PC-3 (cell line): ENCODE data around the gene PARP3. TPM values are rescaled to one million over a fixed set of nuclear protein-coding genes. Genes with fewer than 3 reads are reported as not detected.
"Not testable (repeated sequence)": the region's sequence is repeated elsewhere in the genome, so short reads cannot be mapped to it uniquely, and the experiment has no call there.

Experiments used
- ATAC-seq: fragments of 200-7000 bp; cut with Tn5 transposase; 2 replicates; pipeline ENCODE4 v1.9.1; 2020; ENCODE audit warnings: mild to moderate bottlenecking, moderate library complexity
- BruUV-seq: library from RNA; stranded (reverse); fragments of 400-500 nt; replicated peaks from 2 replicates; lab custom pipeline; 2021; lab: Mats Ljungman, UMichigan
- CTCF ChIA-PET: fragments of 300-600 bp; sonication (Branson Sonifier 250); formaldehyde crosslinking; loops from one replicate; lab custom pipeline; 2022; ENCODE audit warnings: antibody characterized with exemption; lab: Charles Lee
- POLR2A ChIA-PET: fragments of 300-600 bp; sonication (Branson Sonifier 250); formaldehyde crosslinking; loops from one replicate; lab custom pipeline; 2022; ENCODE audit warnings: antibody characterized with exemption; ENCODE audit not compliant: unreplicated experiment; lab: Charles Lee
- DNase-seq: peaks from one replicate; pipeline ENCODE4 v3.0.0-alpha.2; 2015
- H2AFZ ChIP-seq: fragments of 300-600 bp; sonication (generic); 2 replicates; pipeline ENCODE4 v1.6.0; 2016; ENCODE audit warnings: antibody characterized with exemption, low read length
- H3F3A ChIP-seq: fragments of 300-600 bp; sonication (generic); one replicate; pipeline ENCODE4 v1.6.0; 2017; ENCODE audit warnings: antibody characterized with exemption, low read length, control low read depth, mild to moderate bottlenecking; ENCODE audit not compliant: unreplicated experiment
- H3K27ac ChIP-seq: fragments of 300-600 bp; sonication (generic); 2 replicates; pipeline ENCODE4 v1.5.1; 2016; ENCODE audit warnings: mild to moderate bottlenecking, low read length
- H3K27me3 ChIP-seq: fragments of 300-600 bp; sonication (generic); 2 replicates; pipeline ENCODE4 v1.6.1; 2016; ENCODE audit warnings: low read length, mixed read lengths
- H3K36me3 ChIP-seq: fragments of 300-600 bp; sonication (generic); 2 replicates; pipeline ENCODE4 v1.6.1; 2016; ENCODE audit warnings: low read depth, mixed run types, low read length, mixed read lengths
- H3K4me1 ChIP-seq: fragments of 300-600 bp; sonication (generic); 2 replicates; pipeline ENCODE4 v1.5.1; 2016; ENCODE audit warnings: low read length; ENCODE audit not compliant: insufficient read depth
- H3K4me2 ChIP-seq: fragments of 300-600 bp; sonication (generic); 2 replicates; pipeline ENCODE4 v1.6.0; 2016; ENCODE audit warnings: low read length
- H3K4me3 ChIP-seq: fragments of 300-600 bp; sonication (generic); 2 replicates; pipeline ENCODE4 v1.5.1; 2016; ENCODE audit warnings: mild to moderate bottlenecking, low read length, mixed read lengths
- H3K79me2 ChIP-seq: fragments of 300-600 bp; sonication (generic); 2 replicates; pipeline ENCODE4 v1.6.1; 2017; ENCODE audit warnings: low read length, mixed read lengths
- H3K9ac ChIP-seq: fragments of 300-600 bp; sonication (generic); 2 replicates; pipeline ENCODE4 v1.6.0; 2016; ENCODE audit warnings: mild to moderate bottlenecking, low read length
- H3K9me2 ChIP-seq: fragments of 300-600 bp; sonication (generic); replicated peaks from 2 replicates; pipeline ENCODE4 v1.6.1; 2016; ENCODE audit warnings: mixed run types, low read length, mixed read lengths
- H3K9me3 ChIP-seq: fragments of 300-600 bp; sonication (generic); 2 replicates; pipeline ENCODE4 v1.6.1; 2016; ENCODE audit warnings: low read length, mixed read lengths
- H4K20me1 ChIP-seq: fragments of 300-600 bp; sonication (generic); 2 replicates; pipeline ENCODE4 v1.6.1; 2016; ENCODE audit warnings: low read length, mixed read lengths
- CTCF ChIP-seq: fragments of 300-600 bp; sonication (generic); conservative IDR thresholded peaks from 2 replicates; pipeline ENCODE4 v1.5.1; 2017; ENCODE audit warnings: antibody characterized with exemption, low read depth, mild to moderate bottlenecking, low read length
- EZH2 ChIP-seq: fragments of 300-600 bp; sonication (generic); IDR thresholded peaks from one replicate; pipeline ENCODE4 v1.6.1; 2017; ENCODE audit warnings: antibody characterized with exemption, mild to moderate bottlenecking, low read length; ENCODE audit not compliant: unreplicated experiment
- EZH2phosphoT487 ChIP-seq: fragments of 300-600 bp; sonication (generic); IDR thresholded peaks from 2 replicates; pipeline ENCODE4 v1.6.1; 2018; ENCODE audit warnings: mild to moderate bottlenecking, antibody characterized with exemption, low read length, borderline replicate concordance
- intact Hi-C: fragments of 100-400 bp; cut with micrococcal nuclease; formaldehyde crosslinking; loops from 2 replicates; pipeline ENCODE4 v1.9.0; 2023
- total RNA-seq: library from RNA; depleted of rRNA; stranded (reverse); fragments of >200 nt; gene quantifications from 2 replicates; pipeline ENCODE4 v1.2.3, GENCODE V29; 2014

PARP3 gene
- total RNA-seq, 1 experiment from 2014 or later: 19.3 TPM

GRCh38 chr3:51992017-51992682 lies 50.0 kb downstream of the PARP3 start:
- ChIA-PET POLR2A (interaction anchor here (0.6 to 0.7 kb wide), 2 partner anchors 8 to 162 kb away, joined by 3 to 9 read pairs; partner anchors contain the start of gene POC1A), CTCF (interaction anchor here (1.1 kb wide), 1 partner anchor 51 kb away, joined by 4 read pairs; the partner anchor contains the start of gene RRP9)
- Histone ChIP-seq H2AFZ (no peak overlapping the region), H3K4me2 (no peak overlapping the region), H3K36me3 (peaks cover 29% of the 10 kb centered on the region), H3K27me3 (no peaks in the 10 kb centered on the region), H3K9me2 (no peaks in the 10 kb centered on the region), H3K27ac (no peak overlapping the region), H3K79me2 (peaks cover 32% of the 10 kb centered on the region), H4K20me1 (0 out of 2 replicates have a peak, but pooled peaks cover 4% of the 10 kb centered on the region), H3K4me1 (peaks cover 12% of the 10 kb centered on the region), H3K9me3 (no peaks in the 10 kb centered on the region), H3K4me3 (no peak overlapping the region), H3K9ac (no peak overlapping the region), H3F3A (peaks cover 18% of the 10 kb centered on the region)
- TF ChIP-seq EZH2phosphoT487 (no peak), CTCF (no peak), EZH2 (no peak)
- BruUV-seq: no TSS peak
- DNase-seq (no peak), ATAC-seq (no peak)
- intact Hi-C loops: no loop called here

- H3K4me2 ChIP-seq: peak overlapping the region; percentile 93; the same call in 1 of the 2 replicates
- DNase-seq, intact Hi-C loops, H2AFZ ChIP-seq, ATAC-seq, H3K27ac ChIP-seq, H3K27me3 ChIP-seq, H3K9ac ChIP-seq, H3K4me3 ChIP-seq, H3K9me3 ChIP-seq, H3K9me2 ChIP-seq, CTCF ChIA-PET, H4K20me1 ChIP-seq, POLR2A ChIA-PET, BruUV-seq: not testable (repeated sequence)
- H3K36me3 ChIP-seq: peaks cover 29% of the 10 kb centered on the region
- H3F3A ChIP-seq: peaks cover 18% of the 10 kb centered on the region
- H3K4me1 ChIP-seq: peaks cover 22% of the 10 kb centered on the region
- H3K79me2 ChIP-seq: peaks cover 32% of the 10 kb centered on the region
These were observed 51.5 kb downstream of the PARP3 start for GRCh38 chr3:51993657-51994056.

- Histone ChIP-seq H3K27ac (peak overlapping the region; percentile 58; the same call in 1 of the 2 replicates), H3K36me3 (peaks cover 29% of the 10 kb centered on the region), H3K27me3 (no peaks in the 10 kb centered on the region), H3K9ac (peak overlapping the region; percentile 99), H3K4me1 (peaks cover 22% of the 10 kb centered on the region), H3K79me2 (peaks cover 32% of the 10 kb centered on the region), H3K9me3 (no peaks in the 10 kb centered on the region), H2AFZ (no peak overlapping the region), H3F3A (peaks cover 18% of the 10 kb centered on the region), H3K4me3 (peak overlapping the region; percentile 93), H3K4me2 (peak overlapping the region; percentile 93), H3K9me2 (no peaks in the 10 kb centered on the region), H4K20me1 (0 out of 2 replicates have a peak, but pooled peaks cover 4% of the 10 kb centered on the region)
- no peak for TF ChIP-seq CTCF
- TF ChIP-seq EZH2: no peak
- no peak for TF ChIP-seq EZH2phosphoT487
- intact Hi-C loops: no loop called here
- ChIA-PET POLR2A (no interaction called here), CTCF (no interaction called here)
- BruUV-seq: no TSS peak
- DNase-seq (no peak), ATAC-seq (no peak)
These were observed 52.4 kb downstream of the PARP3 start for GRCh38 chr3:51994530-51994929.
